Fibroblast of the aortic adventitia (primary cell): Measurements from ENCODE around the gene PCDHGA4. TPM values are rescaled to one million over a fixed set of nuclear protein-coding genes. Genes with fewer than 3 reads are reported as not detected.
"Not testable (repeated sequence)": the region's sequence is repeated elsewhere in the genome, so short reads cannot be mapped to it uniquely, and the experiment has no call there.

Experiments
- DNase-seq: peaks from one replicate; pipeline ENCODE4 v3.0.0-alpha.2; 2010; ENCODE audit warnings: low read depth
- H3K4me3 ChIP-seq: 2 replicates; pipeline ENCODE4 v1.5.1; 2011; ENCODE audit warnings: low read depth, mild to moderate bottlenecking, control low read depth, low read length, moderate library complexity
- total RNA-seq: library from RNA; depleted of rRNA; stranded (reverse); fragments of >200 nt; gene quantifications from 2 replicates; pipeline ENCODE4 v1.2.3, GENCODE V29; 2012; ENCODE audit warnings: low replicate concordance
- TF ChIP-seq, protein P1 (sequence below): IDR thresholded peaks from 2 replicates; pipeline ENCODE4 v1.5.1; 2011; ENCODE audit warnings: mild to moderate bottlenecking, low read length, control low read depth, inconsistent platforms; ENCODE audit not compliant: insufficient read depth

The PCDHGA4 gene
- total RNA-seq, 1 donor, result 9.9 TPM

GRCh38 chr5:141342773-141343172 is 12.0 kb upstream of the PCDHGA4 start:
- TF ChIP-seq, protein P1, sequence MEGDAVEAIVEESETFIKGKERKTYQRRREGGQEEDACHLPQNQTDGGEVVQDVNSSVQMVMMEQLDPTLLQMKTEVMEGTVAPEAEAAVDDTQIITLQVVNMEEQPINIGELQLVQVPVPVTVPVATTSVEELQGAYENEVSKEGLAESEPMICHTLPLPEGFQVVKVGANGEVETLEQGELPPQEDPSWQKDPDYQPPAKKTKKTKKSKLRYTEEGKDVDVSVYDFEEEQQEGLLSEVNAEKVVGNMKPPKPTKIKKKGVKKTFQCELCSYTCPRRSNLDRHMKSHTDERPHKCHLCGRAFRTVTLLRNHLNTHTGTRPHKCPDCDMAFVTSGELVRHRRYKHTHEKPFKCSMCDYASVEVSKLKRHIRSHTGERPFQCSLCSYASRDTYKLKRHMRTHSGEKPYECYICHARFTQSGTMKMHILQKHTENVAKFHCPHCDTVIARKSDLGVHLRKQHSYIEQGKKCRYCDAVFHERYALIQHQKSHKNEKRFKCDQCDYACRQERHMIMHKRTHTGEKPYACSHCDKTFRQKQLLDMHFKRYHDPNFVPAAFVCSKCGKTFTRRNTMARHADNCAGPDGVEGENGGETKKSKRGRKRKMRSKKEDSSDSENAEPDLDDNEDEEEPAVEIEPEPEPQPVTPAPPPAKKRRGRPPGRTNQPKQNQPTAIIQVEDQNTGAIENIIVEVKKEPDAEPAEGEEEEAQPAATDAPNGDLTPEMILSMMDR, result no peak
- DNase-seq, result no peak
- no peak overlapping the region for H3K4me3 ChIP-seq

DNA sequence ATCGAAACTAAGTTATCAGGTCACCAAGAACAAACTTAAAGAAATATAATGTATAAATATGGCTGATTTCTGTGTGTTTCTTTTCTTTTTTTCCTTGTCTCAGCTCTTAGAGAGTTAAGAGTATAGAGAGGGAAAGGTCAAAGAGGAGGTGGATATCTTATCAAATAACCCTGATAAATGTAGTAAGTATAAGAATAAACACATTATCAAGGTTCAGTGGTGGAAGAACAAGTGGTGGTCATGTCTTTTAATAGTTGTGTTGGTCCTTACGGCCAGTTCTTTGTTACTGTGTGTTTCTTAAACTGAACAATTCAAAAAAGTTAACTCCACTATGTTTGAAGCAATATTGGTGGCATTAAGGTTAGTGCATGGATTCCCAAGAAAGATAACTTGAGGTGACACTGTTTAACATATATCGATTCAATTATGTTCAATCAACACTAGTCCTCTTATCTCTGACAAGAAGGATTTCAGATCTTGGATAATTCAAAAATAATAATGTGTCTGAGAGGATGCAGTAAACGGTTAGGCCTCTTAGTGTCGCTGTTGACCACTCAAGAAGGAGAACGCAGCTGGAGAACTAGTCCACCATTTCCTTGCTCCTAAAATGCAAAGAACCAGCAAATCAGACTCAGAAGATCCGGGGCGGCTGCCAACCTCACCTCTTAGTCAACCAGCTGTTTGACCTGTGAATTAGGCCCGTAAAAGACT is 11.4 kb upstream of the PCDHGA4 start, which contains the start of gene PCDHGA3:
PCDHGA3 (plus strand) TSS at position 588 of the 711 bp plus-strand sequence. CDS start 205 bp downstream, outside the sequence.
- H3K4me3 ChIP-seq, result peak within 1 kb of the TSS; percentile 57
- TF ChIP-seq, protein P1, result peak; percentile 56
- peak; percentile 72 for DNase-seq

DNA sequence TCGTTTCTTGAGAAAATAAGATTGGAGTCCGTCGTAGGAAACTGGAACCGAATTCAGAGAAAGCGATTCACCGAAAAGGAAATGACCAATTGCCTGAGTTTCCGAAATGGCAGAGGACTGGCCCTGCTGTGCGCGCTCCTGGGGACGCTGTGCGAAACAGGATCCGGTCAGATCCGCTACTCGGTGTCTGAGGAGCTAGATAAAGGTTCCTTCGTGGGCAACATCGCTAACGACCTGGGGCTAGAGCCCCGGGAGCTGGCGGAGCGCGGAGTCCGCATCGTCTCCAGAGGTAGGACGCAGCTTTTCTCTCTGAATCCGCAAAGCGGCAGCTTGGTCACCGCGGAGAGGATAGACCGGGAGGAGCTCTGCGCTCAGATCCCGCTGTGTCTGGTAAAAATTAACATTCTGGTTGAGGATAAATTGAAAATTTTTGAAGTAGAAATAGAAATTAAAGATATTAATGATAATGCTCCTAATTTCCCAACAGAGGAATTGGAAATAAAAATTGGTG is 10.8 kb upstream of the PCDHGA4 start:
- TF ChIP-seq, protein P1, result no peak
- H3K4me3 ChIP-seq, result peak overlapping the region; percentile 57
- no peak for DNase-seq

DNA sequence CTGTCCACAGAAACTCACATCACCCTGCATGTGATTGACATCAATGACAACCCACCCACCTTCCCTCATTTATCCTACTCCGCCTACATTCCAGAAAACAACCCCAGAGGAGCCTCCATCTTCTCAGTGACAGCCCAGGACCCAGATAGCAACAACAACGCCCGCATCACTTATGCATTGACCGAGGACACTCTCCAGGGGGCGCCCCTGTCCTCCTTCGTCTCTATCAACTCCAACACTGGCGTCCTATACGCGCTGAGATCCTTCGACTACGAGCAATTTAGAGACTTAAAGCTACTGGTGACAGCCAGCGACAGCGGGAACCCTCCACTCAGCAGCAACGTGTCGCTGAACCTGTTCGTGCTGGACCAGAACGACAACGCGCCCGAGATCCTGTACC is 9.5 kb upstream of the PCDHGA4 start:
- DNase-seq, result no peak
- no peak overlapping the region for H3K4me3 ChIP-seq
- TF ChIP-seq, protein P1, result no peak

DNA sequence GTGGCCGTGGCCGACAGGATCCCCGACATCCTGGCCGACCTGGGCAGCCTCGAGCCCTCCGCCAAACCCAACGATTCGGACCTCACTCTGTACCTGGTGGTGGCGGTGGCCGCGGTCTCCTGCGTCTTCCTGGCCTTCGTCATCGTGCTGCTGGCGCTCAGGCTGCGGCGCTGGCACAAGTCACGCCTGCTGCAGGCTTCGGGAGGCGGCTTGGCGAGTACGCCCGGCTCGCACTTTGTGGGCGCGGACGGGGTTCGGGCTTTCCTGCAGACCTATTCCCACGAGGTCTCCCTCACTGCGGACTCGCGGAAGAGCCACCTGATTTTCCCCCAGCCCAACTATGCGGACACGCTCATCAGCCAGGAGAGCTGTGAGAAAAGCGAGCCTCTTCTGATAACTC is 8.8 kb upstream of the PCDHGA4 start:
- not testable (repeated sequence) for H3K4me3 ChIP-seq, DNase-seq

DNA sequence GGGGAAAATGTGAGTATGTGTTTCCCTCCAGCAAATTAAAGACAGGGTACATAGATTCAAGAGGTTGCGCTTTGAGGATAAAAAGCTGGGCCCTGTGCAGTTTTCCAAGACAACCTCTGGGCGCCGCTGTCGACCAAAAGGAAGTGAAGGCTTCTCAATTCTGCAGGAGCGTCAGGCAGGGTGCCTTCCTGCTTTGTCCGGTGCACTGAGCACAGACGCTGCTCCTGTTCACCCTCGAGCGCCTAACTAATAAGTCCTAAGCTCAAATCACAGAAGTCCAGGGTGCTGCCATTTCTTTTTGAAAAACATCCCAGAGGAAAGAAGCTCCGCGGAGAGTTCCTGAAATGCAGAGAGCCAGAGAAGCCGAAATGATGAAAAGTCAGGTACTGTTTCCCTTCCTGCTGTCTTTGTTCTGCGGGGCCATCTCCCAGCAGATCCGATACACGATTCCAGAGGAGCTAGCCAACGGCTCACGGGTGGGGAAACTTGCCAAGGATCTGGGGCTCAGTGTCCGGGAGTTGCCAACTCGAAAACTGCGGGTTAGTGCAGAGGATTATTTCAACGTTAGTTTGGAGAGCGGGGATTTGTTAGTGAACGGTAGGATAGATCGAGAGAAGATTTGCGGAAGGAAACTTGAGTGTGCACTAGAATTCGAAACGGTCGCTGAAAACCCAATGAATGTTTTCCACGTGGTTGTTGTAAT is 4.8 kb upstream of the PCDHGA4 start, which contains the start of gene PCDHGB1:
PCDHGB1 (plus strand) TSS at position 183 of the 703 bp plus-strand sequence; CDS start at position 345, 162 bp downstream.
- DNase-seq, result peak; percentile 67
- peak within 1 kb of the TSS; percentile 58 for H3K4me3 ChIP-seq
- TF ChIP-seq, protein P1, result peak; percentile 69

DNA sequence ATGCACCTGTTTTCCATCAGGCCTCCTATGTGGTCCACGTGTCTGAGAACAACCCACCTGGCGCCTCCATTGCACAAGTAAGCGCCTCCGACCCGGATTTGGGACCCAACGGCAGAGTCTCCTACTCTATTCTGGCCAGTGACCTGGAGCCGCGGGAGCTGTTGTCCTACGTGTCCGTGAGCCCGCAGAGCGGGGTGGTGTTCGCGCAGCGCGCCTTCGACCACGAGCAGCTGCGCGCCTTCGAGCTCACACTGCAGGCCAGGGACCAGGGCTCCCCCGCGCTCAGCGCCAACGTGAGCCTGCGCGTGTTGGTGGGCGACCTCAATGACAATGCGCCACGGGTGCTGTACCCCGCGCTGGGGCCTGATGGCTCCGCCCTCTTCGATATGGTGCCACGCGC is 3.2 kb upstream of the PCDHGA4 start:
- no peak for DNase-seq
- TF ChIP-seq, protein P1, result no peak

More for the DNA sequence above, 3.2 kb upstream of the PCDHGA4 start:
- no peak overlapping the region for H3K4me3 ChIP-seq
